Lung (tissue), 12 donors: ENCODE measurements around the gene LCN15. TPM values are rescaled to one million over a fixed set of nuclear protein-coding genes. Genes with fewer than 3 reads are reported as not detected.

ENCODE experiments used
- ATAC-seq: fragments of 200-7000 bp; cut with Tn5 transposase; one replicate; pipeline ENCODE4 v1.9.1; 2020; ENCODE audit warnings: moderate number of reproducible peaks; ENCODE audit not compliant: insufficient read depth, low FRiP score
- DNase-seq, 3 donors: peaks; one replicate each; pipeline ENCODE4 v3.0.0-alpha.2; 2013 to 2017
- H3K27ac ChIP-seq, 2 donors: one replicate each; pipeline ENCODE4 v1.5.1; 2013; ENCODE audit warnings: mild to moderate bottlenecking in 2 of 2, moderate library complexity in 2 of 2, control low read depth in 1 of 2, inconsistent platforms in 1 of 2, low read depth in 1 of 2, low read length in 1 of 2
- H3K27me3 ChIP-seq, 3 donors: one replicate each; pipeline ENCODE4 v1.5.1; 2013; ENCODE audit warnings: low read length in 2 of 3; ENCODE audit not compliant: control insufficient read depth in 3 of 3, insufficient read depth in 3 of 3
- H3K36me3 ChIP-seq, 4 donors: one replicate each; pipeline ENCODE4 v1.5.1; 2013; ENCODE audit warnings: low read length in 4 of 4, mild to moderate bottlenecking in 1 of 4, moderate library complexity in 1 of 4; ENCODE audit not compliant: control insufficient read depth in 4 of 4, insufficient read depth in 4 of 4
- H3K4me1 ChIP-seq, 5 donors: one replicate each; pipeline ENCODE4 v1.5.1; 2013; ENCODE audit warnings: low read length in 5 of 5, mild to moderate bottlenecking in 2 of 5, moderate library complexity in 1 of 5; ENCODE audit not compliant: control insufficient read depth in 5 of 5, insufficient read depth in 5 of 5
- H3K4me3 ChIP-seq: one replicate; pipeline ENCODE4 v1.5.1; 2013; ENCODE audit warnings: mild to moderate bottlenecking, control low read depth, moderate library complexity
- H3K9ac ChIP-seq, 2 donors: one replicate each; pipeline ENCODE4 v1.5.1; 2013; ENCODE audit warnings: low read length in 2 of 2, control low read depth in 1 of 2; ENCODE audit not compliant: insufficient read depth in 1 of 2
- H3K9me3 ChIP-seq, 4 donors: one replicate each; pipeline ENCODE4 v1.5.1; 2013; ENCODE audit warnings: low read length in 3 of 4, mild to moderate bottlenecking in 1 of 4, moderate library complexity in 1 of 4; ENCODE audit not compliant: control insufficient read depth in 4 of 4, insufficient read depth in 3 of 4
- WGBS, 2 donors: extraction: QIAGEN DNeasy Blood & Tissue Kit; methylation state at CpG; one replicate each; pipeline ENCODE4 v1.1.7; 2013; 5-methylcytosine and 5-hydroxymethylcytosine counted together
- polyA plus RNA-seq, 2 donors: library from polyadenylated mRNA; stranded (reverse); fragments of 200-250 nt; gene quantifications; one replicate each; pipeline ENCODE4 v1.2.1, GENCODE V29; 2013
- total RNA-seq, 2 donors: library from RNA; depleted of rRNA in 1 of 2; stranded (reverse); fragments of >200 nt in 1 of 2; gene quantifications; one replicate each; pipeline ENCODE4 v1.2.1, GENCODE V29; 2014 to 2021
- TF ChIP-seq, protein P1 (sequence below): IDR thresholded peaks from 2 replicates; pipeline ENCODE4 v1.5.1; 2012; ENCODE audit warnings: mild to moderate bottlenecking; ENCODE audit errors: control extremely low read depth, extremely low read depth
- donor health status: control.
- donor health status: control.
- donor health status: Bipolar disorder and iron deficiency.
- donor health status: healthy.
- donor health status: DM: yes; HTN: yes; CAD: no.

Gene LCN15
- total and polyA plus RNA-seq, 4 donors, result 0.16 TPM; not detected in 3

DNA sequence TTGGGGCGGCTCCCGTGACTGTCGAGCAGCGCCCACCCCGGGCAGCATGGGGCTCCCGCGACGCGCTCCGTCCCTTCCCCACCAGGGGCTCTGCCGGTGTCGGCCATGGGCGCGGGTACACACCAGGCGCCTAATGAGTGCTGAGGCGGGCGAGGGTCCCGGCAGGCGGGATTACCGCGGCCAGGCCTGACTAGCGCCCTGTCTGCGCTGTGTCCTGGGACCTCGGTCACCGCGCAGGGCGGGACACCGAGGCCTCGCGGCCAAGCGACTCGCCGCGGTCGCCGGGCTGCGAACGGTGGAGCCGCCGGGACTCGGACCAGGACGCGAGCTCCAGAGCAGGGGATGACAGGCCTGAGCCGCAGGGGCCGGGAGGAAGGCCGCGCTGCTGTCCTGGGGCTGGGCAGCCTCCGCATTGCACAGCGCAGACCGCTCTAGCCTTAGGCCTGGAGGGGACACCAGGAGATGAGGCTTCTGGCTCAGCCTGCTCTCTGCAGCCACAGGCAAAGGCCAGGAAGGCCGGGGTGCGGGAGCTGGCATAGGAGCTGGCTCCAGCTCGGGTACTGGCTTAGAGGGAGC, 35.7 kb downstream of the LCN15 start:
- H3K27ac ChIP-seq, result peak overlapping the region; percentile 47 to 51
- TF ChIP-seq, protein P1, sequence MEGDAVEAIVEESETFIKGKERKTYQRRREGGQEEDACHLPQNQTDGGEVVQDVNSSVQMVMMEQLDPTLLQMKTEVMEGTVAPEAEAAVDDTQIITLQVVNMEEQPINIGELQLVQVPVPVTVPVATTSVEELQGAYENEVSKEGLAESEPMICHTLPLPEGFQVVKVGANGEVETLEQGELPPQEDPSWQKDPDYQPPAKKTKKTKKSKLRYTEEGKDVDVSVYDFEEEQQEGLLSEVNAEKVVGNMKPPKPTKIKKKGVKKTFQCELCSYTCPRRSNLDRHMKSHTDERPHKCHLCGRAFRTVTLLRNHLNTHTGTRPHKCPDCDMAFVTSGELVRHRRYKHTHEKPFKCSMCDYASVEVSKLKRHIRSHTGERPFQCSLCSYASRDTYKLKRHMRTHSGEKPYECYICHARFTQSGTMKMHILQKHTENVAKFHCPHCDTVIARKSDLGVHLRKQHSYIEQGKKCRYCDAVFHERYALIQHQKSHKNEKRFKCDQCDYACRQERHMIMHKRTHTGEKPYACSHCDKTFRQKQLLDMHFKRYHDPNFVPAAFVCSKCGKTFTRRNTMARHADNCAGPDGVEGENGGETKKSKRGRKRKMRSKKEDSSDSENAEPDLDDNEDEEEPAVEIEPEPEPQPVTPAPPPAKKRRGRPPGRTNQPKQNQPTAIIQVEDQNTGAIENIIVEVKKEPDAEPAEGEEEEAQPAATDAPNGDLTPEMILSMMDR, result no peak
- WGBS, 2 donors, result 5% methylated on average over 51 to 53 of the region's 53 CpGs
- no peak for DNase-seq
- H3K4me3 ChIP-seq, result peak overlapping the region; percentile 69
- no peak overlapping the region for H3K9ac ChIP-seq
- no peaks in the 10 kb centered on the region for H3K9me3 ChIP-seq
- H3K36me3 ChIP-seq, result peaks cover 0 to 22% (median 22%) of the 10 kb centered on the region in 4 donors
- H3K27me3 ChIP-seq, result no peaks in the 10 kb centered on the region
- peak; percentile 20 for ATAC-seq
- peaks cover 0 to 28% (median 10%) of the 10 kb centered on the region in 5 donors for H3K4me1 ChIP-seq

DNA sequence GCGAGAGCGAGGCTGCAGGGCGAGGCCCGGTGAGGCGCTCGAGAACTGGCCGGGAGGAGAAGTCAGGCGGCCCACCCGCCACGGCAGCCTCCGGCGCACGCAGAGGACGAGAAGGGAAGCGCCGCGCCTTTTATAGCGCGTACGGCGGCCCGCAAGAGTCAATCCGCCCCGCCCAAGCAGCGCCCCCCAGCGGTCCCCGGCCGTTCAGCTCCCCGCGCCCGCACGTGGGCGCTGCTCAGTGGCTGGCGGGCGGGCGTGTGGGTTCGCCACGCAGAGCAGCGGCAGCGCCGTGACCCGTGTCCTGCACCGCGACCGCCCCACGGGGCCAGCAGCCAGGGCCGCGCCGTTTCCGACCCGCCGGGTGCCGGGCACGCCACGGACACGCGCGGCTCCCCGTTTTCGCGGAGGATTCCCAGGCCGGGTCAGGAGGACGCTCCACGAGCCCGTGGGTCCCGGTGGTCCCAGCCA, 36.2 kb downstream of the LCN15 start:
- peak overlapping the region; percentile 50 to 91 for H3K27ac ChIP-seq
- 1% methylated on average over 28 to 66 of the region's 66 CpGs for WGBS, 2 donors
- H3K36me3 ChIP-seq, result peaks cover 4 to 28% (median 24%) of the 10 kb centered on the region in 4 donors

DNA sequence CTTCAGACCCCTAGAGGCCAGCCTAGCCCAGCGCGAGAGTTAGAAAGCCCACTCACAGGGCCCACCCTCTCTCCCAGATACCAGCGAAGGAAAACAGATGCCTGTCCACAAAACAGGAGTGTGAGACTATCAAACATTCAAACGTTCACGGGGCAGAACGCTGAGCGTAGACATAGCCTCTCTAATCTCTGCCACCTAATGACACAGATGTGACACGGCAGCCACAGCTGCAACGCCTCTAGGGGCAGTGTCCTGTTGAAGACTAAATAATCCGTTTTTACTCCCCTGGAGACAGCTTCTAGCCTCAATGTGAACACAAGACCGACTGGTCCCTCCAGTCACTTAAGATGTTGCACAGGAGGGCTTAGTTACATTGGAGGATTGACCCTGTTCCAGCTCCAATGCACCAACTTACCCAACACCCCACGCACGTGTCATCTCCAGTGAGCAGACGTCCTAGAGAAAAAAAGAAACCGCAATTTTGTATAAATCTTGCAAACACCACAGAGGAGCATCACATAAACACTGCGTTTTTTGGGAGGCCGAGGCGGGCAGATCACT, 37.6 kb downstream of the LCN15 start:
- Histone ChIP-seq H3K36me3 (peaks cover 5 to 42% (median 24%) of the 10 kb centered on the region in 4 donors), H3K9ac (no peak overlapping the region), H3K27ac (peak overlapping the region in 1 of 2 donors; percentile 35), H3K4me3 (peak overlapping the region; percentile 47), H3K27me3 (no peaks in the 10 kb centered on the region), H3K9me3 (no peaks in the 10 kb centered on the region), H3K4me1 (peaks cover 0 to 28% (median 16%) of the 10 kb centered on the region in 5 donors)
- 14 to 20% methylated on average over 18 of the region's 18 CpGs for WGBS, 2 donors
- TF ChIP-seq, protein P1, result peak; percentile 16
- DNase-seq (peak in 1 of 3 donors; percentile 44), ATAC-seq (no peak)

More for the DNA sequence above, 36.2 kb downstream of the LCN15 start:
- Histone ChIP-seq H3K9me3 (no peaks in the 10 kb centered on the region), H3K4me1 (peaks cover 0 to 28% (median 11%) of the 10 kb centered on the region in 5 donors), H3K9ac (no peak overlapping the region), H3K4me3 (peak overlapping the region; percentile 74), H3K27me3 (no peaks in the 10 kb centered on the region)
- TF ChIP-seq, protein P1, result peak; percentile 90
- peak; percentile 89 for ATAC-seq
- DNase-seq, result peak; percentile 84 to 93 (median 91)
